Panc1 (cell line): ENCODE results near the gene ACSS1. TPM values are rescaled to one million over a fixed set of nuclear protein-coding genes. Genes with fewer than 3 reads are reported as not detected.

ENCODE experiments used
- ATAC-seq: fragments of 200-7000 bp; cut with Tn5 transposase; 2 replicates; pipeline ENCODE4 v1.9.1; 2020; ENCODE audit warnings: mild to moderate bottlenecking, moderate library complexity
- BruUV-seq: library from RNA; stranded (reverse); fragments of 400-500 nt; replicated peaks from 2 replicates; lab custom pipeline; 2021; lab: Mats Ljungman, UMichigan
- CTCF ChIA-PET: fragments of 300-600 bp; sonication (Branson Sonifier 250); formaldehyde crosslinking; loops from one replicate; lab custom pipeline; 2022; ENCODE audit warnings: antibody characterized with exemption; lab: Charles Lee
- POLR2A ChIA-PET: fragments of 300-600 bp; sonication (Branson Sonifier 250); formaldehyde crosslinking; loops from one replicate; lab custom pipeline; 2022; ENCODE audit warnings: antibody characterized with exemption; lab: Charles Lee
- DNase-seq: peaks from one replicate; pipeline ENCODE4 v3.0.0-alpha.2; 2010; ENCODE audit warnings: low read depth, low spot score
- H3K27ac ChIP-seq: 2 replicates; pipeline ENCODE4 v1.5.1; 2011; ENCODE audit warnings: mild to moderate bottlenecking, low read length, inconsistent platforms
- H3K27me3 ChIP-seq: fragments of 200-500 bp; sonication (Bioruptor generic); 2 replicates; pipeline ENCODE4 v1.6.0; 2014; ENCODE audit warnings: low read length, inconsistent platforms; ENCODE audit not compliant: control insufficient read depth, insufficient read depth
- H3K36me3 ChIP-seq: fragments of 200-500 bp; sonication (Bioruptor generic); 2 replicates; pipeline ENCODE4 v1.5.1; 2014; ENCODE audit warnings: inconsistent platforms, mild to moderate bottlenecking, low read length, moderate library complexity; ENCODE audit not compliant: control insufficient read depth, insufficient read depth
- H3K4me1 ChIP-seq: 2 replicates; pipeline ENCODE4 v1.5.1; 2011; ENCODE audit warnings: inconsistent platforms, mild to moderate bottlenecking, low read length, moderate library complexity; ENCODE audit not compliant: control insufficient read depth, insufficient read depth
- H3K4me3 ChIP-seq, 2 experiments: 2 replicates each; pipeline ENCODE4 v1.5.1; 2011 to 2012; ENCODE audit warnings: low read depth in 2 of 2, low read length in 2 of 2, mild to moderate bottlenecking in 2 of 2, inconsistent platforms in 1 of 2, moderate library complexity in 1 of 2
- H3K9me3 ChIP-seq: fragments of 200-500 bp; sonication (Bioruptor generic); 2 replicates; pipeline ENCODE4 v1.5.1; 2014; ENCODE audit warnings: low read depth, mild to moderate bottlenecking, inconsistent platforms, low read length, moderate library complexity; ENCODE audit not compliant: control insufficient read depth, insufficient read depth
- CTCF ChIP-seq: fragments of 450-650 bp; IDR thresholded peaks from 2 replicates; pipeline ENCODE4 v1.5.1; 2017; ENCODE audit warnings: mild to moderate bottlenecking
- POLR2AphosphoS5 ChIP-seq: IDR thresholded peaks from 2 replicates; pipeline ENCODE4 v1.6.1; 2012; ENCODE audit warnings: mild to moderate bottlenecking, low read depth, low read length, moderate library complexity
- REST ChIP-seq, 2 experiments: IDR thresholded peaks; 2 replicates each; pipeline ENCODE4 v1.6.1; 2011 to 2012; ENCODE audit warnings: low read depth in 2 of 2, control low read depth in 1 of 2, low read length in 1 of 2, mild to moderate bottlenecking in 1 of 2, moderate library complexity in 1 of 2; ENCODE audit not compliant: insufficient read depth in 1 of 2
- SIN3A ChIP-seq: IDR thresholded peaks from 2 replicates; pipeline ENCODE4 v1.6.1; 2012; ENCODE audit warnings: low read depth, mild to moderate bottlenecking, low read length, moderate library complexity, borderline replicate concordance; ENCODE audit not compliant: insufficient read depth
- TCF7L2 ChIP-seq: IDR thresholded peaks from 2 replicates; pipeline ENCODE4 v1.6.1; 2011; ENCODE audit warnings: mild to moderate bottlenecking, low read depth, low read length, inconsistent platforms
- in situ Hi-C: cut with HindIII; loops from 2 replicates; pipeline ENCODE4 v1.10.0; 2016; ENCODE audit warnings: low sequenced_read_pairs, low pct_unique_long_range_greater_than_20kb
- intact Hi-C: fragments of 100-400 bp; cut with micrococcal nuclease; formaldehyde crosslinking; loops from one replicate; pipeline ENCODE4 v1.10.0; 2022; ENCODE audit not compliant: unreplicated experiment
- total RNA-seq: library from RNA; stranded (reverse); gene quantifications from one replicate; pipeline ENCODE4 v1.2.1, GENCODE V29; 2021; ENCODE audit not compliant: unreplicated experiment

The ACSS1 gene
- total RNA-seq, 1 experiment from 2014 or later, result 32.2 TPM

GRCh38 chr20:25063546-25063945 lies 5.6 kb upstream of the ACSS1 start:
- no peak overlapping the region for H3K27ac ChIP-seq
- ChIA-PET POLR2A (no interaction called here), CTCF (interaction anchor here (1.6 to 1.9 kb wide), 3 partner anchors 68 to 115 kb away, joined by 3 to 5 read pairs (median 3); no protein-coding TSS in a partner anchor)
- no peaks in the 10 kb centered on the region for H3K27me3 ChIP-seq
- DNase-seq (no peak), ATAC-seq (no peak)
- no peaks in the 10 kb centered on the region for H3K9me3 ChIP-seq
- H3K4me3 ChIP-seq, result no peak overlapping the region
- in situ Hi-C loops (no loop called here), intact Hi-C loops (no loop called here)
- no TSS peak for BruUV-seq
- H3K36me3 ChIP-seq, result no peaks in the 10 kb centered on the region
- H3K4me1 ChIP-seq, result peaks cover 20% of the 10 kb centered on the region
- TF ChIP-seq POLR2AphosphoS5 (no peak), TCF7L2 (no peak), CTCF (no peak), SIN3A (no peak), REST (IDR thresholded peaks at IDR 0.05; ENCODE audit: insufficient read depth in 1 of 2, low read depth in 2 of 2, low read length in 1 of 2) (no peak)

- Histone ChIP-seq H3K27me3 (no peaks in the 10 kb centered on the region), H3K4me1 (peaks cover 20% of the 10 kb centered on the region), H3K4me3 (no peak overlapping the region), H3K36me3 (no peaks in the 10 kb centered on the region), H3K9me3 (no peaks in the 10 kb centered on the region), H3K27ac (no peak overlapping the region)
- BruUV-seq, result no TSS peak
- ChIA-PET CTCF (interaction anchor here (1.6 to 1.9 kb wide), 3 partner anchors 67 to 116 kb away, joined by 3 to 5 read pairs (median 3); no protein-coding TSS in a partner anchor), POLR2A (no interaction called here)
- ATAC-seq (no peak), DNase-seq (no peak)
- in situ Hi-C loops (no loop called here), intact Hi-C loops (no loop called here)
- TF ChIP-seq POLR2AphosphoS5 (no peak), SIN3A (no peak), REST (IDR thresholded peaks at IDR 0.05; ENCODE audit: insufficient read depth in 1 of 2, low read depth in 2 of 2, low read length in 1 of 2) (no peak), CTCF (no peak), TCF7L2 (no peak)
These were observed 4.9 kb upstream of the ACSS1 start for GRCh38 chr20:25062841-25063240.
